GM21515 (cell line): ENCODE measurements around the gene ZBTB45.
A peak's percentile ranks its signal among the peaks of the same experiment; 100 is the strongest.
"Not testable (repeated sequence)": the region's sequence is repeated elsewhere in the genome, so short reads cannot be mapped to it uniquely, and the experiment has no call there.

Experiments used
- ATAC-seq: cut with Tn5 transposase; IDR thresholded peaks from one replicate; pipeline ENCODE4 v1.9.1; 2021; ENCODE audit not compliant: unreplicated experiment

ZBTB45 gene

GRCh38 chr19:58539169-58539559 is 19.6 kb upstream of the ZBTB45 start:
- not testable (repeated sequence) for ATAC-seq

GRCh38 chr19:58538257-58539168 is 18.9 kb upstream of the ZBTB45 start:
- no peak for ATAC-seq

- no peak for ATAC-seq
Measured at GRCh38 chr19:58536852-58537798, 17.5 kb upstream of the ZBTB45 start.

GRCh38 chr19:58535857-58536256 is 16.2 kb upstream of the ZBTB45 start:
- ATAC-seq: no peak

- no peak for ATAC-seq
Measured at GRCh38 chr19:58531034-58531840, 11.6 kb upstream of the ZBTB45 start.

- no peak for ATAC-seq
Measured at GRCh38 chr19:58529405-58529804, 9.8 kb upstream of the ZBTB45 start.

- ATAC-seq: no peak
Measured at GRCh38 chr19:58522709-58523108, 3.1 kb upstream of the ZBTB45 start.

GRCh38 chr19:58521651-58522050 is 2.0 kb upstream of the ZBTB45 start:
- ATAC-seq: no peak

- no peak for ATAC-seq
Measured at GRCh38 chr19:58520257-58520599, 618 bp upstream of the ZBTB45 start.

- peak; percentile 1 for ATAC-seq
Measured at GRCh38 chr19:58519087-58519354, 589 bp downstream of the ZBTB45 start.

GRCh38 chr19:58518256-58519086 is 1.1 kb downstream of the ZBTB45 start:
- no peak for ATAC-seq

GRCh38 chr19:58516964-58517833 is 2.4 kb downstream of the ZBTB45 start:
- no peak for ATAC-seq

- ATAC-seq: no peak
Measured at GRCh38 chr19:58516246-58516836, 3.3 kb downstream of the ZBTB45 start.

- ATAC-seq: no peak
Measured at GRCh38 chr19:58515259-58515658, 4.4 kb downstream of the ZBTB45 start.

GRCh38 chr19:58514564-58515022 is 5.0 kb downstream of the ZBTB45 start:
- no peak for ATAC-seq

- peak; percentile 45 for ATAC-seq
Measured at GRCh38 chr19:58513694-58514563, 5.7 kb downstream of the ZBTB45 start.

- ATAC-seq: peak; percentile 7
Measured at GRCh38 chr19:58513213-58513693, 6.4 kb downstream of the ZBTB45 start.
